Measurements from ENCODE around the gene HECTD3. TPM values are rescaled to one million over a fixed set of nuclear protein-coding genes. Genes with fewer than 3 reads are reported as not detected.

Gene HECTD3
- polyA plus RNA-seq, 1 donor from 2014 or later, result 9.7 TPM

DNA sequence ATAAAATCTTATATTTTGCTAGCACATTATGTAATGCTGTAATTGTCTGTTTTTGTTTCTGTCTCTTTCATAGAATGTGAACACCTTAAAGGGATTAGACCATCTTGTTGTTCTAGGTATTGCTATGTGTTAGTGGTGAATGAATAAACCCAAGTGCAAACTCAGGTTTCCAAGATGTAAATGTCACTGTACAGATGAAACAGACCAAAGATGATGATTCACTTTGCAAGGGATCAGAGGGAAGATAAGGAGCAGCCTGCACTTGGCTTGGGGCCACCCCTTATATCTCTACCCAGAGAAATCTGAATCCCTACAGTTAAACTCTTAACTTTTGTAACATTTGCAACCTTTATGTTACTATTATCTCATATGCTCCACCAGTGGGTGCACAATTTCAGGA is 26.3 kb upstream of the HECTD3 start:
- Histone ChIP-seq H3K4me2 (ENCODE audit: low read length) (no peak overlapping the region), H3K27me3 (ENCODE audit: insufficient read depth, low read depth, low read length) (no peaks in the 10 kb centered on the region), H3F3A (ENCODE audit: insufficient read depth, low read length, poor library complexity, severe bottlenecking) (no peaks in the 10 kb centered on the region), H3K9me3 (ENCODE audit: low read length) (no peaks in the 10 kb centered on the region), H3K4me3 (ENCODE audit: low read length) (no peak overlapping the region), H2AFZ (ENCODE audit: low read depth, low read length) (no peak overlapping the region), H4K20me1 (ENCODE audit: insufficient read depth) (no peaks in the 10 kb centered on the region), H3K36me3 (ENCODE audit: insufficient read depth, low read length) (peaks cover 4% of the 10 kb centered on the region), H3K27ac (ENCODE audit: low read length) (no peak overlapping the region), H3K9me2 (ENCODE audit: insufficient read depth, low read length) (no peaks in the 10 kb centered on the region), H3K79me2 (replicated peaks; ENCODE audit: insufficient read depth, low read length) (no peaks in the 10 kb centered on the region), H3K9ac (ENCODE audit: low read length) (no peak overlapping the region)
- no peak for TF ChIP-seq CTCF (IDR thresholded peaks at IDR 0.05; ENCODE audit: poor library complexity, severe bottlenecking)
- TF ChIP-seq RAD21 (conservative IDR thresholded peaks at IDR 0.05), result no peak
- TF ChIP-seq REST (IDR thresholded peaks at IDR 0.05; ENCODE audit: borderline replicate concordance), result no peak
- TF ChIP-seq MXI1 (conservative IDR thresholded peaks at IDR 0.05; ENCODE audit: poor library complexity, severe bottlenecking), result no peak
- no peak for TF ChIP-seq POLR2AphosphoS5 (IDR thresholded peaks at IDR 0.05)
- TF ChIP-seq TAF1 (IDR thresholded peaks at IDR 0.05; ENCODE audit: low read depth), result no peak
- no peak for TF ChIP-seq EP300 (conservative IDR thresholded peaks at IDR 0.05; ENCODE audit: poor library complexity, severe bottlenecking)

DNA sequence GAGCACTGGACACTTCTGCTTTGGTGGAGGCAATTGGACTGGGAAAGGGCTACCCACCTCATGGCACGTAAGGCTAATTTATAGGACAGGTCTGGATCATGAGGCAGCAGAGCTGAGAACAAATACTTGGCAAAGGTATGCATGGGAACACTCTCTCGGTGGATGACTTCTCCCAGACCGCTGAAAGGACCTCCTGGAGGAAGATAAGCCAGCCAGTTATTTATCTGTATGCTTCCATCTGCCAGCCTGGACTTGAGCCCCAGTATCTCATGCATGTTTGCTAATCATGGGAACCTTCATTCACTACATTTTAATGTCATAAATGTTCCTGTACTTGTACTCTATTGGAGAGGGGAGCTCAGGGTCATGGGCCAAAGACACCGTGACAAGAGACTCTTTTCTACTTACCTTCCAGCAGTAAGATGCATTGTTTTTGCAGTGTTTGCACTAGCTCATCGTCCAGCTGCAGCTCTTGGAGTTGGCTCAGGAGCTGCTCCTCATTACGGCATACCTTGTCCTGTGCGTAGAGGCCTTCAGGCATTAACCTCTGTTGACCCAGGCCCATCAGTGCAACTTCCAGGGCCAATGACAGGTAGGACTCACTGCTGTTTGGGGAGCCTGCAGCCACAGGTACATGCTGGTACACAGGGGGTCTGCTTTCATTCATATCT is 24.6 kb upstream of the HECTD3 start:
- no peaks in the 10 kb centered on the region for H3F3A ChIP-seq (ENCODE audit: insufficient read depth, low read length, poor library complexity, severe bottlenecking)
- no peak overlapping the region for H3K9ac ChIP-seq (ENCODE audit: low read length)
- TF ChIP-seq CTCF (IDR thresholded peaks at IDR 0.05; ENCODE audit: poor library complexity, severe bottlenecking) (no peak), EP300 (conservative IDR thresholded peaks at IDR 0.05; ENCODE audit: poor library complexity, severe bottlenecking) (no peak), TAF1 (IDR thresholded peaks at IDR 0.05; ENCODE audit: low read depth) (no peak), REST (IDR thresholded peaks at IDR 0.05; ENCODE audit: borderline replicate concordance) (no peak), RAD21 (conservative IDR thresholded peaks at IDR 0.05) (no peak), EZH2 (IDR thresholded peaks at IDR 0.05; ENCODE audit: borderline replicate concordance, insufficient read depth, low read length, poor library complexity, severe bottlenecking) (no peak), MXI1 (conservative IDR thresholded peaks at IDR 0.05; ENCODE audit: poor library complexity, severe bottlenecking) (no peak), SMC3 (conservative IDR thresholded peaks at IDR 0.05; ENCODE audit: poor library complexity) (no peak), POLR2AphosphoS5 (IDR thresholded peaks at IDR 0.05) (no peak)

More for the DNA sequence above, 24.6 kb upstream of the HECTD3 start:
- Histone ChIP-seq H3K27ac (ENCODE audit: low read length) (no peak overlapping the region), H3K36me3 (ENCODE audit: insufficient read depth, low read length) (peaks cover 4% of the 10 kb centered on the region), H4K20me1 (ENCODE audit: insufficient read depth) (no peaks in the 10 kb centered on the region), H3K9me3 (ENCODE audit: low read length) (no peaks in the 10 kb centered on the region), H3K27me3 (ENCODE audit: insufficient read depth, low read depth, low read length) (no peaks in the 10 kb centered on the region), H3K4me3 (ENCODE audit: low read length) (no peak overlapping the region), H3K79me2 (replicated peaks; ENCODE audit: insufficient read depth, low read length) (no peaks in the 10 kb centered on the region), H2AFZ (ENCODE audit: low read depth, low read length) (no peak overlapping the region), H3K4me2 (ENCODE audit: low read length) (no peak overlapping the region), H3K9me2 (ENCODE audit: insufficient read depth, low read length) (no peaks in the 10 kb centered on the region)
